ENCODE measurements around the gene SWAP70. TPM values are rescaled to one million over a fixed set of nuclear protein-coding genes. Genes with fewer than 3 reads are reported as not detected.

SWAP70 gene
- total RNA-seq = 209 and 247 TPM in 2 replicates

DNA sequence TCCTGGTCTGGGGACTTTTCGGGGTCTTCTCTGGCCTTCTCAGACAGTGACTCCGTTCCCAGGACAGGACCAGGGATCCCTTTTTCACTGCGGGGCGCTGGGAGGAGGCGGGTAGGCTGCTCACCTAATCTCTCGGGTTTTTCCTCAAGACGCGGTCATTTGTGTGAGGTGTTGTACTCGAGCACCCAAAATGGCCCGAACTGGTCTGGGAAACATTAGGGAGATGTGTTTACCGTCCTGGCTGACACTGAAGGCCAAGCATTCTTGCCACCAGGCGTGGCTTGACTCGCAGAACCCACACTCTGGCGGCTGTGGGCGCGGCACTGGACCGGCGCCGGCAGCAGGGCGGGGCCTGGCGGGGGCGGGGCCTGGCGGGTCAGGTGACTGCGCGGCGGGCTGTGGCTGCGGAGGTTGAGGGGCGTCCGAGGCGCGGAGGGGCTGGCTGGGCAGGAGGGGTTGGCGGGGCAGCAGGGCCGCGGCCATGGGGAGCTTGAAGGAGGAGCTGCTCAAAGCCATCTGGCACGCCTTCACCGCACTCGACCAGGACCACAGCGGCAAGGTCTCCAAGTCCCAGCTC is at the start of gene SWAP70:
TSS of gene SWAP70 (plus strand) at position 379 of the 577 bp plus-strand sequence. CDS start at position 482, 103 bp downstream.

Other genes starting within 250 kb of the SWAP70 start
- gene ZNF143, start 203.1 kb upstream of the SWAP70 start, total RNA-seq = 24.9 and 28.2 TPM in 2 replicates
- 39.5 and 50.5 TPM in 2 replicates for gene WEE1, start 90.4 kb upstream of the SWAP70 start, total RNA-seq

Data from thoracic aorta endothelial cell (primary cell).